ENCODE measurements around the gene CBLN3. TPM values are rescaled to one million over a fixed set of nuclear protein-coding genes. Genes with fewer than 3 reads are reported as not detected.
A peak's percentile ranks its signal among the peaks of the same experiment; 100 is the strongest.

The CBLN3 gene
- total RNA-seq, 1 donor from 2014 or later, result not detected

- Histone ChIP-seq H2AFZ (replicated peaks) (peak overlapping the region; percentile 52), H3K9me3 (ENCODE audit: low read depth) (no peaks in the 10 kb centered on the region), H3F3A (ENCODE audit: low read depth) (peaks cover 9% of the 10 kb centered on the region), H3K27me3 (no peaks in the 10 kb centered on the region), H3K27ac (no peak overlapping the region), H3K79me2 (ENCODE audit: low read depth) (peaks cover 18% of the 10 kb centered on the region), H3K4me3 (peak overlapping the region; percentile 58), H3K9ac (no peak overlapping the region), H3K36me3 (no peaks in the 10 kb centered on the region), H3K4me2 (peak overlapping the region; percentile 83), H3K4me1 (peaks cover 34% of the 10 kb centered on the region), H4K20me1 (ENCODE audit: low read depth) (no peaks in the 10 kb centered on the region)
- Mint-ChIP-seq H3K4me1 (peaks cover 28% of the 10 kb centered on the region), H3K9me3 (no peaks in the 10 kb centered on the region), H3K4me3 (peak overlapping the region; percentile 76), H3K27ac (peak overlapping the region; percentile 76), H3K36me3 (no peaks in the 10 kb centered on the region), H3K27me3 (ENCODE audit: insufficient read depth, low read depth) (peaks cover 4% of the 10 kb centered on the region)
- no peak for TF ChIP-seq CTCF (IDR thresholded peaks at IDR 0.05)
- TF ChIP-seq EZH2phosphoT487 (IDR thresholded peaks at IDR 0.05), result no peak
- DNase-seq (ENCODE audit: low spot score), result peak; percentile 7
Observed at GRCh38 chr14:24397639-24398292, 31.7 kb downstream of the CBLN3 start.

- H3K4me3 ChIP-seq, result no peak overlapping the region
- no peak overlapping the region for H3K27ac ChIP-seq
- no peaks in the 10 kb centered on the region for H3K36me3 ChIP-seq
- no peaks in the 10 kb centered on the region for H4K20me1 ChIP-seq (ENCODE audit: low read depth)
- DNase-seq (ENCODE audit: low spot score), result no peak
- no peak overlapping the region for H3K4me2 ChIP-seq
- peaks cover 20% of the 10 kb centered on the region for H3K4me1 Mint-ChIP-seq
- no peaks in the 10 kb centered on the region for H3K36me3 Mint-ChIP-seq
- H3K9ac ChIP-seq, result no peak overlapping the region
- H3K9me3 Mint-ChIP-seq, result no peaks in the 10 kb centered on the region
- no peak overlapping the region for H3K27ac Mint-ChIP-seq
- peaks cover 13% of the 10 kb centered on the region for H3K79me2 ChIP-seq (ENCODE audit: low read depth)
- peaks cover 21% of the 10 kb centered on the region for H3K4me1 ChIP-seq
- H2AFZ ChIP-seq (replicated peaks), result no peak overlapping the region
- no peaks in the 10 kb centered on the region for H3K27me3 ChIP-seq
- H3K9me3 ChIP-seq (ENCODE audit: low read depth), result no peaks in the 10 kb centered on the region
- TF ChIP-seq CTCF (IDR thresholded peaks at IDR 0.05), result no peak
- TF ChIP-seq EZH2phosphoT487 (IDR thresholded peaks at IDR 0.05), result no peak
- no peak for TF ChIP-seq EZH2 (IDR thresholded peaks at IDR 0.05)
- H3K4me3 Mint-ChIP-seq, result no peak overlapping the region
- H3K27me3 Mint-ChIP-seq (ENCODE audit: insufficient read depth, low read depth), result peaks cover 4% of the 10 kb centered on the region
- peaks cover 9% of the 10 kb centered on the region for H3F3A ChIP-seq (ENCODE audit: low read depth)
Observed at GRCh38 chr14:24395609-24396582, 33.6 kb downstream of the CBLN3 start.

GRCh38 chr14:24394275-24394674 is 35.2 kb downstream of the CBLN3 start:
- no peaks in the 10 kb centered on the region for H3K79me2 ChIP-seq (ENCODE audit: low read depth)
- DNase-seq (ENCODE audit: low spot score), result no peak
- H3K36me3 ChIP-seq, result no peaks in the 10 kb centered on the region
- peaks cover 9% of the 10 kb centered on the region for H3F3A ChIP-seq (ENCODE audit: low read depth)
- no peak overlapping the region for H3K4me3 ChIP-seq
- no peaks in the 10 kb centered on the region for H3K27me3 ChIP-seq
- H3K4me2 ChIP-seq, result no peak overlapping the region
- H2AFZ ChIP-seq (replicated peaks), result no peak overlapping the region
- Mint-ChIP-seq H3K36me3 (no peaks in the 10 kb centered on the region), H3K4me3 (no peak overlapping the region), H3K4me1 (peaks cover 11% of the 10 kb centered on the region), H3K9me3 (no peaks in the 10 kb centered on the region), H3K27me3 (ENCODE audit: insufficient read depth, low read depth) (peaks cover 4% of the 10 kb centered on the region), H3K27ac (no peak overlapping the region)
- H3K9ac ChIP-seq, result no peak overlapping the region
- H4K20me1 ChIP-seq (ENCODE audit: low read depth), result no peaks in the 10 kb centered on the region
- H3K4me1 ChIP-seq, result peaks cover 8% of the 10 kb centered on the region
- H3K27ac ChIP-seq, result no peak overlapping the region
- no peaks in the 10 kb centered on the region for H3K9me3 ChIP-seq (ENCODE audit: low read depth)
- TF ChIP-seq CTCF (IDR thresholded peaks at IDR 0.05), result no peak
- TF ChIP-seq EZH2phosphoT487 (IDR thresholded peaks at IDR 0.05), result no peak
- no peak for TF ChIP-seq EZH2 (IDR thresholded peaks at IDR 0.05)

Measured in neural progenitor cell (in vitro differentiated cells).